Measurements from ENCODE around the gene SLC7A8. TPM values are rescaled to one million over a fixed set of nuclear protein-coding genes. Genes with fewer than 3 reads are reported as not detected.

The SLC7A8 gene
- 4.3 and 9.8 TPM in 2 replicates for total RNA-seq

GRCh38 chr14:23183479-23183878 lies at the start of gene SLC7A8:
Gene SLC7A8, minus strand, starts transcription at chr14:23183660. Its CDS starts 746 bp downstream, at chr14:23182914.

GRCh38 chr14:23118506-23119362 lies 64.7 kb downstream of the SLC7A8 start, which contains the start of gene CEBPE:
Gene CEBPE, minus strand, starts transcription at chr14:23119255. Its CDS starts 164 bp downstream, at chr14:23119091.

GRCh38 chr14:23104591-23105347 lies 78.7 kb downstream of the SLC7A8 start, which contains the start of gene CIROP:
Gene CIROP, minus strand, starts transcription at chr14:23104989. Its CDS starts 69 bp downstream, at chr14:23104920.

GRCh38 chr14:23095196-23096108 lies 88.0 kb downstream of the SLC7A8 start, which contains the start of gene C14orf119:
Gene C14orf119, plus strand, starts transcription at chr14:23095505. Its CDS starts 2,154 bp downstream, at chr14:23097659.

GRCh38 chr14:23094666-23095195 lies 88.7 kb downstream of the SLC7A8 start, which contains the start of gene ACIN1:
Gene ACIN1, minus strand, starts transcription at chr14:23095136. Its CDS starts 24 bp downstream, at chr14:23095112.

Other genes with a start within 250 kb of the SLC7A8 start
- gene HAUS4, start 226.6 kb downstream of the SLC7A8 start, total RNA-seq: 28.7 and 51.8 TPM in 2 replicates
- 25.3 and 47.4 TPM in 2 replicates for gene AJUBA, start 201.1 kb downstream of the SLC7A8 start, total RNA-seq
- 5.4 and 14.7 TPM in 2 replicates for gene C14orf93, start 173.5 kb downstream of the SLC7A8 start, total RNA-seq
- gene PSMB5, start 148.8 kb downstream of the SLC7A8 start, total RNA-seq: 250 and 297 TPM in 2 replicates
- not detected in 2 replicates for gene PSMB11, start 141.4 kb downstream of the SLC7A8 start, total RNA-seq
- gene CDH24, start 126.1 kb downstream of the SLC7A8 start, total RNA-seq: 2.2 and 3.5 TPM in 2 replicates
- 47.5 and 55.5 TPM in 2 replicates for gene ACIN1, start 88.5 kb downstream of the SLC7A8 start, total RNA-seq
- 31.9 and 46.3 TPM in 2 replicates for gene C14orf119, start 88.2 kb downstream of the SLC7A8 start, total RNA-seq
- not detected in 2 replicates for gene CIROP, start 78.7 kb downstream of the SLC7A8 start, total RNA-seq
- gene CEBPE, start 64.4 kb downstream of the SLC7A8 start, total RNA-seq: not detected in 2 replicates
- gene RNF212B, start 54.3 kb upstream of the SLC7A8 start, total RNA-seq: not detected in 2 replicates
- gene HOMEZ, start 102.5 kb upstream of the SLC7A8 start, total RNA-seq: 5.7 and 12.3 TPM in 2 replicates
- gene PPP1R3E, start 119.2 kb upstream of the SLC7A8 start, total RNA-seq: 3.5 and 6.6 TPM in 2 replicates
- 10.5 and 16.2 TPM in 2 replicates for gene BCL2L2, start 123.2 kb upstream of the SLC7A8 start, total RNA-seq
- gene PABPN1, start 137.8 kb upstream of the SLC7A8 start, total RNA-seq: 38.5 and 55.7 TPM in 2 replicates
- 23.2 and 24.8 TPM in 2 replicates for gene SLC22A17, start 169.2 kb upstream of the SLC7A8 start, total RNA-seq
- 8.6 and 12.9 TPM in 2 replicates for gene EFS, start 181.5 kb upstream of the SLC7A8 start, total RNA-seq
- gene IL25, start 189.1 kb upstream of the SLC7A8 start, total RNA-seq: not detected in 2 replicates
- not detected in 2 replicates for gene CMTM5, start 193.4 kb upstream of the SLC7A8 start, total RNA-seq
- gene MYH6, start 224.6 kb upstream of the SLC7A8 start, total RNA-seq: not detected in 2 replicates

Measured in pericardium fibroblast (primary cell).